NCI-H1436 (cell line): ENCODE results near the gene TMOD2.

Source experiments
- DNase-seq: peaks from one replicate; lab custom pipeline; 2025; lab: John Stamatoyannopoulos, UW

TMOD2 gene

GRCh38 chr15:51750792-51751696 is at the start of gene TMOD2:
TMOD2 (plus strand) TSS chr15:51751597; CDS start chr15:51766442, 14,845 bp downstream.
- peak; percentile 30 for DNase-seq

DNA sequence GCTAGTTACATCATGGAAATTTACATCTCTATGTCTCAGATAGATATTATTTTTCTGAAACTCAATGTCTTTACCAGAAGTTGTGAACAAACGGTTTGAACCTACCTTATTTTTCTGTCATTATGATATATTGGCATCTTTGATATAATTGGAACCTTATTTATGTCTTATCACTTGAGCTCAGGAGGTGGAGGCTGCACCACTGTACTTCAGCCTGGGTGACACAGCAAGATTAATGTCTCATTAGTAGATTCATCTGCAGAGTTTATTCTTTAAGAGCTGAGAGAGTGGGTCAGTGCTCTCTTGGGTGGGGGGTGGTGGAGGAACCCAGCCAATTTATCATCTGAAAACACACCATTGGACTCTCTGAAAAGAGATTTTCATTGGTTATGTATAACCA is 48.7 kb upstream of the TMOD2 start:
- no peak for DNase-seq

DNA sequence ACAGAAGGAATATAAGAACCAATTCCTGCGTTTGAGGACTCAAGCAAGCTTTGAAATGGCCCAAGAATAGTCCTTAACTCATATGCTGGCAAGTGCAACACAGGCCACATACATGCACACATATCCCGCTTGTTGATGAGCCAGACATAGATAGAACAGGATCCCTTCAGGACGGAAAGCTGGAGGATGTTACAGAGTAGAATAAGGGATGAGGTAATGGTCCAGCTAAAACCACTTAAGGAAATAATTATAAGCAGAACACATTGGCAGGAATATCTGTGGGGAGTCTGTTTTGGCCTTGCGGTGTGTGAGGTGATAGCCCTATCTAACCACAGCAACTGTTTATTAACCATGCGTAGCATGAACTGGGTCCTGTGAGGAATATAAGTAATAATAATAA is 45.1 kb upstream of the TMOD2 start:
- DNase-seq: no peak

- DNase-seq: no peak
Measured at GRCh38 chr15:51706926-51707608, 44.3 kb upstream of the TMOD2 start.

- DNase-seq: no peak
Measured at GRCh38 chr15:51708013-51708412, 43.4 kb upstream of the TMOD2 start.

DNA sequence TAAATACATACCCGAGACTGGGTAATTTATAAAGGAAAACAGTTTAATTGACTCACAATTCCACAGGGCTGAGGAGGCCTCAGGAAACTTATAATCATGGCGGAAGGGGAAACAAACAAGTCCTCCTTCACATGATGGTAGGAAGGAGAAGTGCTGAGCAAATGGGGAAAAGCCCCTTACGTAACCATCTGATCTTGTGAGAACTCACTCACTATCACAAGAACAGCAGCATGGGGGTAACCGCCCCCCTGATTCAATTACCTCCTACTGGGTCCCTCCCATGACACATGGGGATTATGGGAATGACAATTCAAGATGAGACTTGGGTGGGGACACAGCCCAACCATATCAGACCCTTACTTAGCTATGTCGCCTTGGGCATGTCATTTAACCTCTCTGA is 42.4 kb upstream of the TMOD2 start:
- DNase-seq: no peak

GRCh38 chr15:51714162-51714561 is 37.2 kb upstream of the TMOD2 start:
- no peak for DNase-seq

DNA sequence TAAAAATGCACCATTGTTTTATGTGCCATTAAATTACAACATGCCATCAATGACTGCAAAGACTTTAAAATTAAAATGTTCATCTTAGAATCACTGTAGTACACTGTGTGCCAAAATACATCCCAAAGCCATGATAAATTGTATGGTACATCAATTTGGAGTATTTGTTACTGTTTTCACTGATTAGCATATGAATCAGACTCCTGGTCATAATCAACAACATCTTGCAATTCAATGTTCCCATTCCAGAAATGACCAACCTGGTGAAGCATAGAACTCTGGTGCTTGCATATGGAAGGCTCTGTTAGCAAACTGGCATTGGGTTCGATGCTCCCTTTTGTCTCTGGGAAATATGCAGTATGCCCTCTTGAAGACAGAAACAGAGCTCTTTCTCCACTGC is 36.5 kb upstream of the TMOD2 start:
- DNase-seq: no peak

DNA sequence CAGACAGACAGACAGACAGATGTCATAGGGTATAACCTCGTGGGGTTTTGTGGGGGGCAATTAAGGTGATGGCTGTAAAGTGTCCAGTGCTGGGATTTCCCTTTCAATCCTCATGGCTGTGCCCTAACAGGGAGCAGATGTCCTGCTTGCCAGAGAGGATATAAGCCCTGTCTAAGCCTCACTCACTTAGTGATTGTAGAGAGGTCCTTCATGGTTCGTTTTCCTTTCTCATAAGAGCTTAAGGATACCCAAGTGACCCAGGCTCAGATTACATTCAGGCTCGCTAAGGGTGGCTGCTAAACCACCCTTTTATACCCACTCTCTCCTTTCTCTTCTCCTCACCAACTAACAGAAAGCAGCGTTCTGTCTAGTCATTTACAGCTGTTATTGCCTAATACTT is 33.2 kb upstream of the TMOD2 start:
- no peak for DNase-seq

DNA sequence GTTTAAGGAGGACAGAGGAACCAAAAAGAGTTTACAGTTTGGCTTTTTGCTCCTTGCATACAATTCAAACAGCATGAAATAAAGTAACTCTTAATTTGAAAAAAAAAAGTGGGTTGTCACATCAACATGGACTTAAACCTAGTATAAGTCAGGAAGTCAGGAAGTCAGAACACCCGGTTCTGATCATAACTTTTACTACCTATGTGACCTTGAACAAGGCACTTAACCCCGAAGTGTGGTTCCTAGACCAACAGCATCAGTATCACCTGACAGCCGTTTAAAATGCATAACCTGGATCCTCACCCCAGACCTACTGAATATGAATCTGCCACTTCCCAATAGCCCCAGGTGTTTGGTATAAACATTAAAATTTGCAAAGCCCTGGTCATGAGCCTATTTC is 32.7 kb upstream of the TMOD2 start:
- no peak for DNase-seq

GRCh38 chr15:51720201-51720995 is 31.0 kb upstream of the TMOD2 start:
- no peak for DNase-seq

DNA sequence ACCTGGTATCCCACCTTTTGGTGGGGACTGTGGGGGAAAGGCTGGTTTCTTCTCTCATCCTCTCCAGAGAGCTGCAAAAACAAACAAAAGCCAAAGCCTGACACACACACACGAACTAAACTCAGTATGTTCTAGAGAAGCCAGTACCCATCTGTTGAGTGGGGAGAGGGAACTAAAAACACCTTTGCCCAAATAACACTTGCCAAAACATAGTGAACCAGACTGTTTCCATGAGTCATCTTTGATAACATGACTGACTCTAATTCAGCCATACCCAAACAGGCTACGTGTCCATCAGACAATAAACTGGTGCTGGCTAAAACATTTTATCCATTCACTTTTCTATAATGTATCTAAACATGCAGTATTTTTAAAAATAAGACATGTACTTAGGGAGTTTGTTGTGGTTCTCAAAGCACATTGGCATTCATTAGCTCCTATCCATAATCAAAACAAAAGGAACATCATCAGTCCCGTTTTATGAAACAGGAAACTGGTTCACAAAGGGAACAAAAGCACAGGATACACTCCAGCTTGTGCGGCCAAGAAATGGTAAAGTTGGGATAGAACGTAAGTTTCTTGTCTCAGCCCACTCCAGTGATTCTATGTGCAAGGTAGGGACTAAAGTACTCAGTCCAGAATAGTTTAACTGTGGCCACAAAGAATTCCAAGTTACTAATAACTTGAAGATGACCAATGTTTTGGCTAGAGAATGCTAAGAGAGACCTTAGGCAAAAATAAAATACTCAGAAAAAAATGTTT is 30.0 kb upstream of the TMOD2 start:
- DNase-seq: no peak

- no peak for DNase-seq
Measured at GRCh38 chr15:51724199-51724598, 27.2 kb upstream of the TMOD2 start.

DNA sequence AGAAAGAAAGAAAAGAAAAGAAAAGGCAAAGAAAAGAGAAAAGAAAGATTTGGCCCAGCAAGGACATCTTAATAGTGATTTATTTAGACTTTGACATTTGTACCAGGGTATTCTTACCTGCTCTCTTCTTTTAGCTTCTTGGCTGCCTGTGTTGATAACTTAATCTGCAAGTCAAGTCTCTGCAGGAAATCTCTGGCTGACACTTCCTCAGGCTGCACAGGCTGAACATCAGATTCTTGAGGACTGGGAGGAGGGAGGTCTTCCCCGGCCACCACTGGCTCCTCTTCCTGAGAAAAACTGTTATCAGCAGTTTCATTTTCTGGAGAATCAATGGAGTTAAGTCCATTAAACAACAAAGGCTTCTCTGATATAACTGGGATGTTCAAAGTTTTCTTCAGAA is 26.7 kb upstream of the TMOD2 start:
- DNase-seq: no peak

DNA sequence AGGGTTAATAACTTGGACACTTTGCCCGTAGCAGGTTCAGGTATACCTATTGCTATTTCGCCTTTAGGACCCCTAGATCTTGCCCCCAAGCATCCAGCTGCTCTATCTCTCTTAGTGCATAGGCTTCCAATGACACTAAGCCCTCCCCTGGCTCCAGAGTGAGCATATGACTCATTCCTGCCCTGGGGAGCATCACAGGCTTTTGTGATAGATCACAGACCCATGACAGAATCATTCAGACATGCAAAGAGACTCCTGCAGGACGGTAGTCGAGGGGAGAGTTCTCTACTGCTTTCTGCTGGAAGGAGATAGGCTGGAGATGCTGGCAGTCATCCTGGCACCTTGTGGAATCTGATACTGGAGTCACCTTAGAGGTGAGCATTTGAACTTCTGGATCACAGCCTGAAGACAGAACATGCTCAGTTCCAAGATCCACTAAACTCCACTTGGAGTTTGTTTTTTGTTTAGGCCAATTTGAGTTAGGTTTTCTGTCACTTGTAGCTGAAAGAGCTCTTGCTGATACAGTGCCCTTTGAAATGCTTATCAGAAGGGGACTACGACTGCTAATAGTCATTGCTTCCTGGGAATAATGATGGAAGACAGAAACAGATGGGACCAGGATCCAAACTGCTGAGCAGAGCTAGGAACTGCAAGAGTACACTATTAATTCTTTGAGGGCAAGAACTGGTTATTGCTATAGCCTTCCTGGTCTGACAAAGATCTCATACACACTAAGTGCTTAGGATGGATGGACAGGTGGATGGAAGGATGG is 24.9 kb upstream of the TMOD2 start:
- peak; percentile 44 for DNase-seq

GRCh38 chr15:51727141-51727897 is 24.1 kb upstream of the TMOD2 start:
- DNase-seq: no peak

GRCh38 chr15:51731549-51732267 is 19.7 kb upstream of the TMOD2 start:
- DNase-seq: no peak

DNA sequence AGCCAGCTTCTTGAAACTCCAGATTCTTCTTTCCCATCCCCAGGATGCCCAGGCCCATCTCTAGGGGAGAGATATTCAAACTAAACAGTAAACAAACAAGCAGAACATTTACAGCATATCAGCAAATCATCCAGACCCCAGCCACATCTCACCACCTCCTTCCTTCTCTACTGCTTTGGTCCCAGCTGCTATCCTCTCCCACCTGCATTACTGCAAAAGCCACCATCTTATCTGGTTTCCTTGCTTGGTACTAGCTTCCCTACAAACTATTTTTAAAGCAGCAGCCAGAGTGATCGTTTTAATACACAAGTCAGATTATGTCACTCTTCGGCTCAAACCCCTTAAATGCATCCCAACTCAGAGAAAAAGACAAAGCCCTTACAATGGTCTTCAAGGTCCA is 18.8 kb upstream of the TMOD2 start:
- no peak for DNase-seq

DNA sequence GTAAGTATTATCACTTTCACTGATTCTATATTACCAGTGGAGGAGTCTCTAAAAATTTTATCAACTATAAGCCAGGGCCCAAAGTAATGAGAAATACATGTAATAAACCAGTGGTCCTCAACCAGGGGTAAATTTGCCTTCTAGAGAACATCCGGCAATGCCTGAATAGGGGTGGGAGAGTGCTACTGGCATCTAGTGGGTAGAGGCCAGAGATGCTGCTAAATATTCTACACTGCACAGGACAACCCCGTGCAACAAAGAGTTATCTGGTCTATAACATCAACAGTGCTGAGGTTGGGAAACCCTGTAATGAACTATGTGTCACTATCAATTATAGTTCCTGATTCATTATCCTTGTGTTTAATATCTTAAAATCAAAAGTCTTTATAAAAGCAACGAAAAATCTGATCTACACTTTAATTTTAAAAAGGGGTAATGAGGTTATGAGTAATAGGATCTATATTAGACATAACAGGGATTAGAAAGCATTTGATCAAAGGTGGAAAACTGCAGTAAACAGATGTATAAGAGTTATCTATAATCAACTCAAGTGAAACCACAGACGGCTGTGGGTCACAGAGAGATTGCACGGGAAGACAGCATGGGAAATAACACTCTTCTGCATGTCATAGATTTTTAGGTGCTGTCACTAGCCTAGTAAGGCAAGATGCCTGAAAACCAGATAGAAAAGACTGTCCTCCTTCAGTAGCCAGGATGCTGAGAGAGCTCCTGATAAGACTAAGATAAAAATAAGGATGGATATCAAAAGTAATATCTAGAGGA is 16.0 kb upstream of the TMOD2 start:
- DNase-seq: no peak
